Mesenchymal stem cell (in vitro differentiated cells and primary cell): ENCODE measurements around the gene GPR15.

Source experiments
- DNase-seq: peaks from one replicate; pipeline ENCODE4 v3.0.0-alpha.2; 2013
- H2AFZ ChIP-seq: one replicate; pipeline ENCODE4 v1.6.1; 2013; ENCODE audit warnings: low read depth, mild to moderate bottlenecking, control low read depth, inconsistent platforms, low read length, moderate library complexity
- H2AK5ac ChIP-seq: 2 replicates; pipeline ENCODE4 v1.6.1; 2013; ENCODE audit warnings: low read length, moderate library complexity, mild to moderate bottlenecking, inconsistent platforms; ENCODE audit not compliant: severe bottlenecking
- H2BK120ac ChIP-seq: one replicate; pipeline ENCODE4 v1.6.1; 2013; ENCODE audit warnings: low read depth, mild to moderate bottlenecking, inconsistent platforms, low read length, moderate library complexity
- H2BK12ac ChIP-seq, 2 experiments: one replicate each; pipeline ENCODE4 v1.6.1; 2013; ENCODE audit warnings: inconsistent platforms in 2 of 2, low read length in 2 of 2, mild to moderate bottlenecking in 2 of 2, moderate library complexity in 2 of 2, control low read depth in 1 of 2
- H2BK15ac ChIP-seq: one replicate; pipeline ENCODE4 v1.6.1; 2013; ENCODE audit warnings: mild to moderate bottlenecking, low read depth, inconsistent platforms; ENCODE audit not compliant: poor library complexity, severe bottlenecking
- H2BK5ac ChIP-seq: 2 replicates; pipeline ENCODE4 v1.6.1; 2013; ENCODE audit warnings: low read depth, mild to moderate bottlenecking, low read length, control low read depth, inconsistent platforms; ENCODE audit not compliant: poor library complexity, severe bottlenecking
- H3K14ac ChIP-seq, 2 experiments: one replicate each; pipeline ENCODE4 v1.6.1; 2013; ENCODE audit warnings: inconsistent platforms in 2 of 2, low read length in 2 of 2, control low read depth in 1 of 2, mild to moderate bottlenecking in 1 of 2, moderate library complexity in 1 of 2
- H3K18ac ChIP-seq, 2 experiments: one replicate each; pipeline ENCODE4 v1.6.1; 2013; ENCODE audit warnings: inconsistent platforms in 2 of 2, low read length in 2 of 2, control low read depth in 1 of 2, low read depth in 1 of 2, mild to moderate bottlenecking in 1 of 2
- H3K23ac ChIP-seq, 2 experiments: one replicate each; pipeline ENCODE4 v1.6.1; 2013; ENCODE audit warnings: inconsistent platforms in 2 of 2, low read length in 2 of 2, mild to moderate bottlenecking in 2 of 2, moderate library complexity in 2 of 2, control low read depth in 1 of 2
- H3K27ac ChIP-seq: 2 replicates; pipeline ENCODE4 v1.5.1; 2013; ENCODE audit warnings: mild to moderate bottlenecking, moderate library complexity, low read length, control low read depth, inconsistent platforms; ENCODE audit not compliant: poor library complexity, severe bottlenecking
- H3K27me3 ChIP-seq, 2 experiments: 2 replicates each; pipeline versions ENCODE4 v1.6.1 to v1.7.0; 2013; ENCODE audit warnings: low read length in 2 of 2, mild to moderate bottlenecking in 2 of 2, moderate library complexity in 2 of 2, control low read depth in 1 of 2, inconsistent platforms in 1 of 2; ENCODE audit not compliant: control insufficient read depth in 1 of 2, insufficient read depth in 1 of 2
- H3K36me3 ChIP-seq, 2 experiments: 2 replicates each; pipeline versions ENCODE4 v1.6.1 to v1.7.0; 2013; ENCODE audit warnings: low read length in 2 of 2, control low read depth in 1 of 2, inconsistent platforms in 1 of 2, low read depth in 1 of 2, mild to moderate bottlenecking in 1 of 2; ENCODE audit not compliant: insufficient read depth in 2 of 2, control insufficient read depth in 1 of 2
- H3K4ac ChIP-seq, 2 experiments: one replicate each; pipeline ENCODE4 v1.6.1; 2013; ENCODE audit warnings: inconsistent platforms in 2 of 2, low read length in 2 of 2, mild to moderate bottlenecking in 2 of 2, moderate library complexity in 2 of 2, control low read depth in 1 of 2, low read depth in 1 of 2
- H3K4me1 ChIP-seq: 2 replicates; pipeline ENCODE4 v1.6.1; 2013; ENCODE audit warnings: low read depth, low read length, control low read depth; ENCODE audit not compliant: control insufficient read depth, insufficient read depth
- H3K4me2 ChIP-seq: 2 replicates; pipeline ENCODE4 v1.6.1; 2013; ENCODE audit warnings: low read length, mild to moderate bottlenecking, inconsistent platforms; ENCODE audit not compliant: poor library complexity, severe bottlenecking
- H3K4me3 ChIP-seq, 2 experiments: 2 replicates each; pipeline versions ENCODE4 v1.5.1 to v1.7.0; 2013; ENCODE audit warnings: low read length in 2 of 2, mild to moderate bottlenecking in 2 of 2, control low read depth in 1 of 2, low read depth in 1 of 2; ENCODE audit not compliant: insufficient read depth in 1 of 2
- H3K79me1 ChIP-seq: replicated peaks from 2 replicates; pipeline ENCODE4 v1.6.1; 2013; ENCODE audit warnings: mild to moderate bottlenecking, control low read depth, low read length, inconsistent platforms; ENCODE audit not compliant: poor library complexity, severe bottlenecking
- H3K9ac ChIP-seq: 2 replicates; pipeline ENCODE4 v1.7.0; 2013; ENCODE audit warnings: mild to moderate bottlenecking, low read length, moderate library complexity
- H3K9me3 ChIP-seq: 2 replicates; pipeline ENCODE4 v1.7.0; 2013; ENCODE audit warnings: mild to moderate bottlenecking, low read length; ENCODE audit not compliant: control insufficient read depth
- H4K8ac ChIP-seq: one replicate; pipeline ENCODE4 v1.6.1; 2013; ENCODE audit warnings: inconsistent platforms, mild to moderate bottlenecking, low read length, moderate library complexity
- H4K91ac ChIP-seq: one replicate; pipeline ENCODE4 v1.6.1; 2013; ENCODE audit warnings: mild to moderate bottlenecking, low read length, inconsistent platforms
- WGBS: methylation state at CpG from one replicate; pipeline ENCODE4 v1.1.7; 2013; ENCODE audit warnings: mixed read lengths; 5-methylcytosine and 5-hydroxymethylcytosine counted together

Gene GPR15

GRCh38 chr3:98534168-98534567 lies 2.4 kb downstream of the GPR15 start:
- no peak overlapping the region for H4K91ac ChIP-seq
- no peaks in the 10 kb centered on the region for H3K36me3 ChIP-seq
- DNase-seq: no peak
- WGBS: no CpG with 5 or more reads among the region's 2 CpGs
- no peaks in the 10 kb centered on the region for H3K79me1 ChIP-seq
- no peak overlapping the region for H2AK5ac ChIP-seq
- no peak overlapping the region for H3K14ac ChIP-seq
- H3K4me2 ChIP-seq: no peak overlapping the region
- H3K23ac ChIP-seq: no peak overlapping the region
- no peak overlapping the region for H2AFZ ChIP-seq
- H3K18ac ChIP-seq: no peak overlapping the region
- H2BK120ac ChIP-seq: no peak overlapping the region
- peaks cover 9 to 12% of the 10 kb centered on the region in 2 experiments for H3K27me3 ChIP-seq
- H3K9ac ChIP-seq: no peak overlapping the region
- no peak overlapping the region for H3K4me3 ChIP-seq
- H4K8ac ChIP-seq: no peak overlapping the region
- no peaks in the 10 kb centered on the region for H3K9me3 ChIP-seq
- H2BK12ac ChIP-seq: no peak overlapping the region
- H2BK15ac ChIP-seq: no peak overlapping the region
- no peak overlapping the region for H3K27ac ChIP-seq
- H3K4ac ChIP-seq: no peak overlapping the region
- H3K4me1 ChIP-seq: no peaks in the 10 kb centered on the region
- H2BK5ac ChIP-seq: no peak overlapping the region

DNA sequence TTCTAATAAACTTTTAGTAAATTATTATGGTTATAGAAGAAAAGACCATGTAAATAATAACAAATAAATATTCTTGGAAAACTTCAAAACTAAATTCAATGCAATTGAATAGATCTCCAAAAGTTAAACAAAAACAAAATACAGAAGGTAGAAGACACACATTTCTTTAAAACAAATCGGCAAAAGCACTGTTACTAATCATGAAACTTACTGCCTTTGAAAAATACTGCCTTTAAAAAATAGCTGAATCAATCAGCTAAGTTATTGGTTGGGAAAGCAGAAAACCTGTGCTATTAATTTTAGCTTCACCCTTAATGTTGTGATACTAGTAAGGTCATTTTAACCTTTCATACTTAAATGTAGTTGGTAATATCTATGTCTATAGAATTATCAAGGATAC lies 3.0 kb downstream of the GPR15 start:
- H3K18ac ChIP-seq: no peak overlapping the region
- H3K27ac ChIP-seq: no peak overlapping the region
- H4K91ac ChIP-seq: no peak overlapping the region
- H3K23ac ChIP-seq: no peak overlapping the region
- no peak overlapping the region for H2AFZ ChIP-seq
- H2BK12ac ChIP-seq: no peak overlapping the region
- H3K9ac ChIP-seq: no peak overlapping the region
- no peak overlapping the region for H2BK120ac ChIP-seq
- H3K79me1 ChIP-seq: no peaks in the 10 kb centered on the region
- no peak overlapping the region for H4K8ac ChIP-seq
- H3K27me3 ChIP-seq: peaks cover 9 to 12% of the 10 kb centered on the region in 2 experiments
- WGBS: no CpG with 5 or more reads among the region's 1 CpG
- no peak overlapping the region for H2BK15ac ChIP-seq
- no peak overlapping the region for H3K4me3 ChIP-seq
- no peaks in the 10 kb centered on the region for H3K36me3 ChIP-seq
- no peak for DNase-seq
- H3K14ac ChIP-seq: no peak overlapping the region
- H3K9me3 ChIP-seq: no peaks in the 10 kb centered on the region
- no peak overlapping the region for H3K4me2 ChIP-seq
- H2BK5ac ChIP-seq: no peak overlapping the region
- no peak overlapping the region for H3K4ac ChIP-seq
- no peak overlapping the region for H2AK5ac ChIP-seq
- H3K4me1 ChIP-seq: no peaks in the 10 kb centered on the region

DNA sequence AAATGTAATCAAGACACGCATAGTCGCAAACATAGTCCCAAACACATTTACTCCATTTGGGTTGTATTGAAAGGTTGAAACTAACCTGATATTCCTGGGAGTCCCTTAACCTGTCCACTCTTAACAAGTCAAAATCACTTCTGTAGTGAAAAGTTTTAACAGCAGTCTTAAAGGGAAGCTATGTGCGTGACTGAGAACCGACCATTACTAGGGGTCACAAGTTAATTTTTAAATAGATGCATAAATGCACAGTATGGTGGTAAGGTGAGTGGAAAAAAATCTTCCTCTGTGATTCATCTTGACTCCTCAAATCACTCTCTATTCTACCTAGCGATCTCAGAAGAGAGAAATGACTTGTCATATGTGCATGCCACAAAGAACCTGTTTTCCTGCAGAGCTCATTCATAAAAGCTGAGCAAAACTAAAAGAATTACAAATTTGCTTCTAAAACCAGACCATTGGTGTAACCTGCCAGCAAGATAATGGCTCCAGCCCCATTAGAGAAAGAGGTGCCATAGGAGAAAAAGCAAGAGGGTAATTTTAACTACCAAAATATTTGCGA lies 4.8 kb downstream of the GPR15 start:
- Histone ChIP-seq H3K23ac (no peak overlapping the region), H3K4me2 (peak overlapping the region; percentile 21), H2AFZ (no peak overlapping the region), H2AK5ac (no peak overlapping the region), H3K14ac (no peak overlapping the region), H3K4ac (no peak overlapping the region), H3K4me1 (no peaks in the 10 kb centered on the region), H3K9me3 (no peaks in the 10 kb centered on the region), H2BK5ac (no peak overlapping the region), H3K4me3 (no peak overlapping the region), H3K79me1 (no peaks in the 10 kb centered on the region), H4K8ac (no peak overlapping the region), H3K27ac (no peak overlapping the region), H3K27me3 (peaks cover 9 to 12% of the 10 kb centered on the region in 2 experiments), H3K18ac (no peak overlapping the region), H3K36me3 (no peaks in the 10 kb centered on the region), H2BK12ac (no peak overlapping the region), H2BK15ac (no peak overlapping the region), H2BK120ac (no peak overlapping the region), H3K9ac (no peak overlapping the region), H4K91ac (no peak overlapping the region)
- WGBS: 95% methylated on average over 4 of the region's 6 CpGs
- DNase-seq: no peak

DNA sequence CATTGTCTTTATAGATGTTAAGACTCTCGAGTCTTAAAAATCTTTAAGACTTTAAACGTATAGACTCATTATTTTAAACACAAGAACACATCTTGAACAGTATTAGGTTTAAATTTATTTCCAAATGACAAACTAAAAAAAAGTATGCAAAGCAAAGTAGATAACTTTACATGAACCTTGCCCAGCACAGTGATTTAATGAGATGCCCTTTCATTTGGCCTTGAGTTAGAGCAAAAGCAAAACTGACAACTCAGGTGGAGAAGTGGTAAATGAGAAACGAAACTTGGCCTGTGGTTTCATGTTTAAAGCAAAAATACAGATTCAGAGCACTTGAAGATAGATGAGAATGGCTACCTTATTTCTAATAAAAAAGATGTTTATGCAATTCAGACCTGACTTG lies 8.6 kb downstream of the GPR15 start:
- no peak overlapping the region for H3K4me3 ChIP-seq
- H4K8ac ChIP-seq: no peak overlapping the region
- no peak overlapping the region for H3K23ac ChIP-seq
- no peak overlapping the region for H2BK5ac ChIP-seq
- no peak overlapping the region for H2AK5ac ChIP-seq
- no peak overlapping the region for H4K91ac ChIP-seq
- H3K4ac ChIP-seq: no peak overlapping the region
- DNase-seq: no peak
- no peak overlapping the region for H2BK12ac ChIP-seq
- no peaks in the 10 kb centered on the region for H3K79me1 ChIP-seq
- no peak overlapping the region for H3K14ac ChIP-seq
- no peak overlapping the region for H2BK15ac ChIP-seq
- H3K9ac ChIP-seq: no peak overlapping the region
- no peaks in the 10 kb centered on the region for H3K27me3 ChIP-seq
- no peak overlapping the region for H2BK120ac ChIP-seq
- H3K9me3 ChIP-seq: no peaks in the 10 kb centered on the region
- H2AFZ ChIP-seq: no peak overlapping the region
- H3K18ac ChIP-seq: no peak overlapping the region
- 83% methylated on average over 1 of the region's 3 CpGs for WGBS
- no peak overlapping the region for H3K27ac ChIP-seq
- H3K4me2 ChIP-seq: no peak overlapping the region
- H3K4me1 ChIP-seq: peaks cover 2% of the 10 kb centered on the region
- H3K36me3 ChIP-seq: no peaks in the 10 kb centered on the region
